GM21360 (cell line): ENCODE results near the gene OXNAD1.

Source experiments
- ATAC-seq: cut with Tn5 transposase; IDR thresholded peaks from one replicate; pipeline ENCODE4 v1.9.1; 2021; ENCODE audit warnings: mild to moderate bottlenecking, moderate library complexity; ENCODE audit not compliant: unreplicated experiment

The OXNAD1 gene

DNA sequence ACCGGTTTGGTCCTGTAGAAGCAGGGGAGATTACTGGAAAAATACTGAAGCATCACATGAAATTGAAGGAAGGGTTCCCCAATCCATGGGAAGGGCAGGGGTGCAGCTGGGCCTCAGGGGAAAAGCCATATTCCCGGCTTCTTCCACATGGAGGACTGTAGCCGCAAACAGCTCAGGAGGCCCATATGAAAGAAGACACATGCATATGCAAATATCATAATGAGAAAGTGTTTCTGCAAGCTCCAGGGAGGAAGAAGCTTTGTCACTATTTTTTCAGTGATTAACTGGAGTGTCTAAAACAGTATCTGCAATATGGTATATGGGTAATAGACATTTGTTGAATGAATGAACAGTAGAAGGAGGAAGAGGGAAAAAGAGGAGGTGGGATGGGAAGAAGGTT is 19.4 kb upstream of the OXNAD1 start:
- ATAC-seq, result no peak

DNA sequence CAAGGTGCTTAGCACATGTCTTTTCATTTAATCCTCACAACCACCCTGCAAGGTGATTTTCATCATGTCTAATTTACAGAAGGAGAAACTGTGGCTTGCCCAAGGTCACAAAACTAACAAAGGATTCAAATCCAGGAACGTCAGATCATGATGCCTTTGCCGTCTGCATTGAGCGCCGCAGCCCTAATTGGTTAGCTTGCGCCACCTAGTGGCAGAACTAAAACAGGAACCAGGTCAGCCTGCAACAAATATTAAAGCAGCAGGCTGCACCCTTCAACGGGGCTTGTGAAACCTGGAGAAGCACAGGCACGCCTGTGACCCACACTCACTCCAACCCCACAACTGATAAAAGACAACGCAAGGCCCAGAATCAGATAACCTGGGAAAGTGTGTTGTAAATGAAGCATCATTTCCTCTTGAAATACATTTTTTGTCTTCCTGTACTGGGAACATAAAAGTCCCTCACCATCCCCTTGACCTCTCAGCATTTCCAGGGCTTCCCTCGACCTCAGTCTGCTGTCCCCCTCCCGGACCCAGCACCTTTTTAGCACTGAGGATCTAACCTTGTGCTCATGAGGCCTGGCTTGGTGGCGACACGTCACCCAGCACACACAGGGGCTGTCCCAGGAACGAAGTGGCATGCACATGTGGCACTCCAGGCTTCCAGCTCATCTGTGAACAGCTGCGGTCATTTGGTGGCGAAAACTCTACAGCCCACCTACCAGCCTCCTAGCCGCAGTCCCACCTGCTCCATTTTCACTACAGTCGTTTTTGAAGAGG is 17.5 kb upstream of the OXNAD1 start:
- ATAC-seq, result peak; percentile 79

DNA sequence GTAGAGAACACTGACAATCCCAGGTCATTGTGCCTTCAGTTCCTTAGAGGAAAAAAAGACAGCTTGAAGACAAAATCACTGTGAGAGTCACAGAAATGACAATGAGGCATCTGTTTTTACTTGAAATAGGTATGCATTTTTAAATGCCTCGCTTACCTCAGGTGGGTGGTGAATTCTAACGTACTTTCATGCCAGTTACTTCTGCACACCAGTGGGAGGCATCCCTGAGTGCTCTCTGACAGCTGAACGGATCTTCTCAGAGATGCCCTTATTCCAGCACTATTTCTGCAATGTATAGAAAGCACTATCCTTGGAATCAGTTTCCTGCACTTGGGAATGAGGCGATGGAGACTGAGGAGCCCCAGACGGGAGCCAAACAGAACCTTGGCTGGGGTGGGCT is 16.5 kb upstream of the OXNAD1 start:
- no peak for ATAC-seq

DNA sequence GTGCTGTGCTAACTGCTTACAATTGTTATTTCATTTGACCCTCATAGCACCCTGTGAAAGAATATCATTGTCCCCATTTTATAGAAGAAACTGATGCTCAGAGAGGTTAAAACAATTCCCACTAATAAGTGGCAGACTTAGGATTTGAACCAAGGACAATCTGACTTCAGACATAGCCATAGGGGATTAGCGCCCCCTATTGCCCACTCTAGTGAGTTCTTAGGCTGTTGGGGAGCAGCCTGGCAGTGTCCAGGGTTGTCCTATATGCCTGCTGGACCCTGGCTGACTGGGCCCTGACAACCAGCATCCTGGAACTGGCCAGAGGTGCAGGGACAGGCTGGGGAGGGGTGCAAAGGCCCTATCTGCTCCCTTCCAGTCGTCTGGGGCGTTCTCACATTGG is 15.7 kb upstream of the OXNAD1 start:
- ATAC-seq, result no peak

DNA sequence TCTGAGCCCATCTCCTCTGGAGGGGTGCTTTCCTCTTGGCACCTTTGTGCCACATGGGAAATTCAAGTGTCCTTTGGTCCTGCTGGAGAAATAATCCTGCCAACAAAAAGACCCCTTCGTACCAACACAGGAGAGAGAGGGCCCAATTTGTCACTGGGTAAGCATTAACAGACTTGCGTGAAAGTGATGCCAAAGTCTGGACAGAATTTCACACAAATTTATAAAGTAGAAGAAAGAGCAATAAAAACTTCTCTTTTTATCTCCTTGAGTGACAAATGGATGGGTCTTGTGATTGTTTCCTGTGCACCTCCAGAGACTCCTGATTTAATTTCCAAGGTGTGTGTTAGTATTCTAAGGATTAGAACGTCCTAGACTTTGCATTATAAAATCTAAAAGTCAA is 15.1 kb upstream of the OXNAD1 start:
- no peak for ATAC-seq

DNA sequence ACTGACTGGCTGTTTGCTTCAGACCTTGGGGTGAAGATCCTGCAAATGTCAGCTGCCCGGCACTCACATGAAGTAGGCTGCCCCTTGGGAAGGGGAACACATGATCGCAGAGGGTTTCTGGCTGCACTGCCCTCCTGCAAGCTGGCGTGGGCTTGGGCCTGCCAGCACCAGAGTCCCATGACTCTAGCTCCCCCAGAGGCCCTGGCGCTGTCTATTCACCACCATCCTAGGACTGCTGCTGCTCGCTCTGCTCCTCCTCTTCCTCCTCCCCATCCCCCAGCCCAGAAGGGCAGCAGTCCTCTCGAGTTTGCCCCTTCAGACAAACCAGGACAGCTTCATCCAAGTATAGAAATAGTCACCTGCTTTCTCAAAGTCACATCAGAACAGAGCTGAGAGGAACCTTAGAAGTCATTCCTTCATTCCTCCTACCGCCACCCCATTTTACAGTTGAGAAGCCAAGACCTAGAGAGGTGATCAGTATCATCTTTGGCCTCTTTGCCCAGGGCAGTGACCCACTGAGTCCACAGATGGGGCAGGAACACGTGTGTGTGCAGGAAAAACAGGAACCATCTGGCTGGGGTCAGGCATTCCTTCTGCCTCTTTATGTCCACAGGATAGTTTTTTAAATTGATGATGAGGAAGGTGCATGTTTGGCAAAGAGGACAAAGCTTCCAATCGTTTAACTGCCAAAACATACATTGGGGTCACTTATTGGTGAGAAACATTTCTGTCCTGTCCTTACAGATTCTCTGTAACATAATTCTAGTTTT is 13.5 kb upstream of the OXNAD1 start:
- no peak for ATAC-seq

DNA sequence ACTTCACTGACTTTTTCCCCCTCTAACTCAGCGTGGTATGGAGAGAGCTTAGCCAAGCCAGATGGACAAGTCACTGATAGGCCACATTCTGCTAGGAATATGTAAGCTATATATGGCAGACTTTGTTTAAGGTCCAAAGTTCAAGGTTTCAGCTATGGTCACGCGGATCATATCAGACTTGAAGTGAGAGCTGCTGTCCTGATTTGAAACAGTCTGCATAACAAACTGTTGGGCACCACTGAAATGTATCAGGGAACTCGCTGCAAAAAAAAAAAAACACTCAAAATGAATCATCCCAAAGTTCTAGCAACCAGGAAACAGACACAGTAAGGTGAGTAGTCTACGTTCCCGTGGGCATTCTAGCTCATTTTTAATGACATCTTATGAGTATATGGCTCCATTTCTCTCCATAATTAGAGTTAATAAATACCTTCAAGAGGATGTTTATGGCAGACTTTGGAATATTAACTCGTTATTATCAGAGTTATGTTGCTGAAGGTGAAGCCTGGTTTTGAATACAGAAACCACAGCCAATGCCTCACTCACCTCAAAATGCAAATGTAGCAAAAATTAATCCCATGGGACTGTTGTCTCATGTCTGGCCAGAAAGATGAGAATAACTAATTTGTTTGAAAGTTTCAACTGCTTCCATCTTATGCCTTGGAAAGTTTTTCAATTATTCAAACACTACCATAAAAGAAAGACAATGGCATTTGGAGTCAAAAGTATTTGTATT is 12.6 kb upstream of the OXNAD1 start:
- ATAC-seq, result no peak

DNA sequence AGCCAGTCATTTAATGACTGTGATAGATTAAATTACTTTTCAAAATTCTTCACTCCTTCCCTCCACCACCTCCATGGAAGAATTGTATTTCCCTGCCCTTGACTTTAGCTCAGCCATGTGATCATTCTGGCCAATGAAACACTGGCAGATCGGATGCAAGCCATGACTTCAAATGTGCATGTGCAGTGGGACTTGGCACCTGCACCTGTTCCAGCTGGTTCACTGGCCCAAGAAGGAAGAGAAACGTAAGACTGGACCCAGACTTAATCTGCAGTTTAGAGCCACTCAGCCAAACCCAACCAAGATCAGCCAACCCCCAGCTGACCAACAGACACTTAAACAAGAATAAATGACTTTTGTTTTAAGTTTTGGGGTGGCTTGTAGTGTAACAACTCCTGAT is 12.0 kb upstream of the OXNAD1 start:
- no peak for ATAC-seq

DNA sequence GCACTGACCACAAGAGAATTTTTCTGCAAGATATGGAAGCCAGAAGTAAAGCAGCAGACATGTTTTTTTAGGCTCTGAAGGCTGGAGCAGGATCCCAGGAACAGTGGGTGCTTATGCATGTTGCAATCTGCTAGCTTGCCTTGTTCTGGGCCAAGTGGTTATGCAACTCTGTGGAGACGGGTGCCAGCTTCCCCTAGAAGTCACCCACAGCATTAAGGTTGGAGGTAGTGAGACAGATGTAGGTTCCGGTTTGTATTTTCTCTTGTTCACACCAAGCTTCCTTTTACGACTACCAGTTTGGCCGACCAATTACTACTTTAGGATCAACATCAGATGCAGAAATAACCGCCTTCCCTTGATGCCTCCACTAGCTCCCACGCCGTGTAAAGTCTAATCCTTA is 11.4 kb upstream of the OXNAD1 start:
- ATAC-seq, result no peak

DNA sequence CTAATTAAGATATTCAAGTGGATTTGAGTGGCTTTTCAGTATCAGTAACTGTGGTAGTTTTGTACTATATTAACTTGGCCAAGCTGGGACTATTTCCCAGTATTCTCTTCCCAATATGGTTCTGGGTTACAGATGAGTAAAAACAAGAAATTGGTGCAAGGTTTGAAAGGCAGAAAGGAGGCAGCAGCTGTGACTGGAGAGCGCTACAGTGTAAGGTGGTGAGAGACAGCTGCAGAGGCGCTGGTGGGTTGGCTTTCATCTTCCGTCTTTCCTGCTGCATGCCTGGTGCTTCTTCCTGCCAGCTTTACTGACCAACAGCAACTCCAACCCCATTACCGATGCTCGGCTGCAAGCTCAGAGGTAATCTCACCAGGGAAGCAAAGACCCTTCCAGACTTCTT is 10.1 kb upstream of the OXNAD1 start:
- ATAC-seq, result no peak

DNA sequence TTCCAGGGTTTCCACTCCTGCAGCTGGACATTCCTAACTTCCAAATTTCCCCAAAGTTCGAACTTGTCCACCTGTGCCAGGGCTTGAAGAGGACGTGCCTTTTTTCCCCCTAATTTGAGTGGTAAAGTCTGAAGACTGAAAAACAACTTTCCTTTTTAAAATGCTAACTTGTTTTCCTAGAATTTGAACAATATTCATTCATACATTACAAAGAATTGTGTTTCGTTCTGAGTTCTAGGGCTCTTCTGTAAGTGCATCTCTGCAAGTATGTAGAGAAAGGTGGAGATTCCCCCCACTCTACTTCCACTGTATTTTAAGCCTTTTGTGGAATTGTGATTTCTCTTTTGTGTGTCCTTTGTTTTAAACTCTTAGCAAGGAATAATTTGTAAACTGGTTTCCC is 9.7 kb upstream of the OXNAD1 start:
- ATAC-seq, result no peak

DNA sequence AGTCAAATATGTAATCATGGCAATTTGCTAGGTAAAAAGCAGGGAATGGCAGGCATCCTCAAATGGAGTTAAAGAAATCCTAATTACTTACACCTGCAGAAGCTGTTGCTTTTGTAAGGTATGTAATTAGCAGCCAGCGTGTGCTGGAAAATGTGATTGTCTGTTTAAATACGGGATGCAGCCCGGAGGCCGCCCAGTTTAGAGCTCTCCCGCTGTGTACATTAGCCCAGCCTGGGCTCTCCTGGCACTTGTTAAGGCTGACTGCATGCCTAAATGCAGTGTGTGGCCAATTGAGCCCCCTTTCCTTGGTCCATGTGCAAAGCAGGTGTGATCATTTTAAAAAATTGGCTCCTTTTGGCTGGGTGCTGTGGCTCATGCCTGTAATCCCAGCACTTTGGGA is 9.3 kb upstream of the OXNAD1 start:
- ATAC-seq, result no peak

DNA sequence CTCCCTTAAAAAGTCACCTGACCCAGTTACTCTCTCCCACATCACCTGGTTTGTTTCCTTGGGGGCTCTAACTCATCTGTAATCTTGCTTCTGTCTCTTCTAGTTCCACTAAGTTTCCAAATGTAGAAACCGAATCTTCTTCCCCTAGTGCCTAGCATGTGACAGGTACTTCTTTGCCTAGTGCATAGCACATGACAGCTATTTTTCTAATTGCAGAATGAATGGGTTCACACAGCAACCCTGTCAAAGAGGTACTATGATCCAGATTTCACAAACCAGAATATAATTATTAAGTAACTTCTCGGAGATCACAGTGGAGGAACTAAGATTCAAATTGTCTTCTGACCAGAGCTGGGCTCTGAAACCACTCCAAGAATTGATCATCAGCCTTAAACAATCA is 7.7 kb upstream of the OXNAD1 start:
- no peak for ATAC-seq

DNA sequence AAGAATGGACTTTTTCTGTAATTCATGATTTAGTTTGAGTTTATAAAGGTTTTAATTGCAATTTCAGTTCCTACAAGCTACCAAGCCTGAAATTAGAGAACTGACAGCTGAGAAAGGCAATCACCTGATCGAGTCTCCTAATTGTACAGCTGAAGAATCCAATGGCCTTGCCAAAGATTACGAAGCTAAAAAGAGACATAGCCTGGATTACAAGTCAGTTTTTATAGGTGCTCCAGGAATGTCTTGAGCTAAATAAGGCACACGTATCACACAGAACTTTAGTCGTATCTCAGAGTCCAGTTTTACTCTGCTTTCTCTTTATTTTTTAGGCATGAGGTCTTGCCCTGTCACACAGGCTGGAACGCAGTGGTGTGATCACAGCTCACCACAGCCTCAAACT is 6.8 kb upstream of the OXNAD1 start:
- ATAC-seq, result no peak

DNA sequence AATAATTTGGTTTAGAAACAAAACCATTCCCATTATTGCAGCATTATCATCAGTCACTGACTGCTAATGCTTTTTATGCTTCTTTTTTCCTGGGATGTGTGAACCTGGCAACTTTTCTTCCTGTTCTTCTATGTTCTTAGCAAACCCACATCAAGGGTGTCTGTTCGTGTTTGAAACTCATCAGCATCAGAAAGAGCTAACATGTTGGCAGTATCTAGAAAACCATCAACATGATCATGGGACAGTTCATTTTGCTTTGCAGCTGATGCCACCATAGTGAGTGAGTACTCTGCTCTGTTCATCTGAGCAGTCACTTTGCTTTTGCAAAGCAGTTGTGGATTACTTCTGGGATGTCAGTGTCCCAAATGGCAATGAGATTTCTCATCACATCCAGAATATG is 6.1 kb upstream of the OXNAD1 start:
- no peak for ATAC-seq

DNA sequence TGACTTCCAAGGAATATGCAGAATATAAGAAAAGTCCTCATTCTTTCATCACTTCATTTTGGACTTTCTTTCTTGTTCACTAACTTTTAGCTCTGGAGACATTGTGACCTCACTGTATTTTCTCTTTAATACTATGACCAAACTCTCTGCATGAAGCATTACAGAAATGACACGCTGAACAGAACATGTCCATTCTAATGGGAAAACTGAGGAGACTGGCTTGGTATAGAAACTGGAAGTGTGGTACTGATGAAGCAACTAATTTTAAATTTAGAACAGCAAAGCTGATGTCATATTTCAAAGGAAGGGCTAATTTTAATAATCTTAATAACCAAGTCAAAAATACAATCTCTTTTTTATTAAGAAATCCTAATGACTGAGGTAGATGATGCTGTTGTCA is 5.0 kb upstream of the OXNAD1 start:
- no peak for ATAC-seq

DNA sequence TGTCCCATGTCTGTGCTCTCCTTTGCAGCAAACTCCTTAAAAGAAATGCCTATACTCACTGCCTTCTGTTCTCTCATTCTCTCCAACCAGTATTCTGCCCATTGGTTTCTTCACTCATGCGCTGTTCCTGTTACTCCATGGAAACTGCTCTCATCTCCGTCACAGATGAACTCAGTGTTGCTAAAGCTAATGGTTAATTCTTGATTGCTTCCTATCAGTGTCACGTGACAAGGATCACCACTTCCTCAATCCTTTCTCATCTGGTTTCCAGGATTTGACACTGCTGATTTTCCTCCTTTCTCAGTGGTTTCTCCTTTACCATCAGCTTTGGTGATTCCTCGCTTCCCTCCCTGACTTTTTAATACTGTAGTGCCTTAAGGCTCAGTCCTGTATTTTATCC is 2.8 kb upstream of the OXNAD1 start:
- no peak for ATAC-seq

DNA sequence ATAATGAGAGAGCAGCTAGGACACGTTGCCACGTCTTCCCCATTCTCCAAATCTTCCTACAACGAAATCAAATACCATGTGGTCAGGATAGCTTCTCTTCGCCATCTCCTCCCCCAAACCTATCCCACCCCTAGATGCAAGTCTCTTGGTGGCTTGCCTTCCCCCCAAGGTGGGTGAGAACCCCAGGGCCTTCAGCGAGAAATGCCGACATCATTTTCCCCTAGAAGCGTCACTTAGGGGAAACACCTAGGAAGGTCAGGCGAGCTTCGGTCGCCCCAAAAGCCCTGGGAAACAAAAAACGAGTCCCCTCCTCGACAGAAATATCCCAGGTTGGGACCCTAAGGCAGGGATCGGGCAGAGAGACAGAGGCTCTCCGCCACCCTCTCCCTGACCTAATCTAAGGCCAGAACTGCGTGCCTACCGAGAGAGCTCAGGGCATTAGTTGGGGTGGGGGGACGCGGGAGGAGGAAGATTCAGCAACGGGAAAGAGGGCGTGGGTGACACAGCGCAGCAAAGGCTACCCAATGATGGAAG is 771 bp upstream of the OXNAD1 start:
- peak; percentile 4 for ATAC-seq

DNA sequence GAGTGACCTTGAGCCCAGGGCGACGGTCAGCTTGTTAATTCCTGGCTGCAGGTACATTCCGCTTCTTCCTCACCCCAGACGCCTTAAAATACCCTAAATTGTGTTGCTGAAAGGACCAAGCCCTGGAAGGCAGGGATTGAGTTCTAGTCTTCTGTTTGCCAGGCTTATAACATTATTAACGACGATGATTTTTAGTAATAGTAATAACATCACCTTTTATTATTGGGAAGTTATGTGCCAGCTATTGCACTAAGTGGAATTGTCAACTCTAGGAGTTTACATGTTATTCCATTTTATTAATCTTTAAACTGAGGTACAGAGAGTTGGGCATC is 409 bp downstream of the OXNAD1 start:
- no peak for ATAC-seq

DNA sequence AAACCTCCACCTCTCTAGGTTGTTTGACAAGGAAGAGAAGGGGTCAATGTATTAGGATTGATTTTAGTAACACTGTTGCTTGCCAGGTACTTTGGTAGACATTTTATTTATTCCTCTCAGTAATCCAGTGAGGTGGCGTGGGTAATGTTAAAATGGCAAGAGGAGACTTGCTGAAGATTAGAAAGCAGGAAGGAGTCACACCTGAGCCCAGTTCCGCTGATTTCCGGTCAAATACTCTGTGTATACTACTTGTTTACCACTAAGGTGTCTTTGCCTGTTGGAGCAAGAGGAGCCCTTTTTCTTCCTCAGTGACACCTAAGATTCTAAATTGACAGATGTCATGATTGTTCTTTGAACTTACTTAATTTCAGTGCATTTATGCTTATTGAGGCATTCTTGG is 1.7 kb downstream of the OXNAD1 start:
- no peak for ATAC-seq

DNA sequence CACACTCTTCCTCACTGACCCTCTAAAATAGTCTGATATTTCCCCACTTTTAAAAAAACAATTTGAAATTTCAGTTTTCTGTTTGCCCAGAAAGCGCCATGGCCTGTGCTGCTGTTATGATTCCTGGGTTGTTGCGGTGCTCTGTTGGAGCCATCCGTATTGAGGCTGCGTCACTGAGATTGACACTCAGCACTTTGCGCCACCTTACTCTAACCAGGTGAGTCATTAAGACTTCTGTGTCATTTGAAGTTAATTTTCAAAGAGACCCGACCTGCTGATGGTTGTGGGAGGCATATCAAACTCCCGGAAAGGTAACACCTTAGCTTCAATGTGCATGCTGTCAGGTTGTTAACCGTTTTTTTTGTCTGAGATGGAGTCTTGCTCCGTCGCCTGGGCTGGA is 5.8 kb downstream of the OXNAD1 start:
- ATAC-seq, result no peak

DNA sequence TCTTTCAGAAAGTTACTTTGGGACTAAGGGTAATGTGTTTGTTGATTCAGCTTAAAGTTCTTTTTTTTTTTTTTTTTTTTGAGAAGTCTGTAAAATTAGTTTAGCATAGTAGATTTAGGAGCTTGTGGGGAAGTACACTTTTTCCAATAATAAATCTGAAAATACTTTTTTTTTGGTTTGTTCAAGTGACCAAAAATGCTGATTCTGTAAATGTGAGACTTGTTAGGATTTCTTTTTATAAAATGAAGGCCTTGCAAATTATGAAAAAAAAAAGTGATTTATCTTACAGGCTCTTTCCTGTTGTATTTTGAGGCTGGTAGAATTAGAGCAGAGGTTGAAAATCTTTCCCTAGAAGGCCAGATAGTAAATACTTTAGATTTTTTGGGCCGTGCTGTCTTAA is 7.6 kb downstream of the OXNAD1 start:
- ATAC-seq, result no peak
